ENCODE data around the gene MAP2K2. TPM values are rescaled to one million over a fixed set of nuclear protein-coding genes. Genes with fewer than 3 reads are reported as not detected.

Gene MAP2K2
- total RNA-seq, 1 donor from 2014 or later, result 155 TPM

DNA sequence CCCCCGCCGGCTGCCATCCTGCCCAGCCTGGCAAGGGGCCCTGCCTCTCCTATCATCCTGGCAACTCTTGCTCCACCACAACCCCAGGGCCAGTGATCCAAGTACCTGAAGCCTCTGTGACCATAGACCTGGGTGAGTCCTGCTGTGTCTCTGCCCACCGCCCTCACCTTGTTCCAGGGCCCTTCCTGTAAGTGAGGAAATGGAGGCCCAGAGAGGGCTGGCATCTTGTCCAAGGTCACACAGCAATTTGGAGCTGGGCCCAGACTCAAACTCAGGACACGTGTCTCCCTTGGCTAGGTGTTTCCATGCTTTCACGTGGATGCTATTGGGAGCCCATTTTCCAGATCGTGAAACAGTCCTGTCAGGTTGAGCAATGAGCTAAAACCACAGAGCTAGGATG is 33.2 kb upstream of the MAP2K2 start:
- no peaks in the 10 kb centered on the region for H3K36me3 ChIP-seq
- TF ChIP-seq, protein P1, sequence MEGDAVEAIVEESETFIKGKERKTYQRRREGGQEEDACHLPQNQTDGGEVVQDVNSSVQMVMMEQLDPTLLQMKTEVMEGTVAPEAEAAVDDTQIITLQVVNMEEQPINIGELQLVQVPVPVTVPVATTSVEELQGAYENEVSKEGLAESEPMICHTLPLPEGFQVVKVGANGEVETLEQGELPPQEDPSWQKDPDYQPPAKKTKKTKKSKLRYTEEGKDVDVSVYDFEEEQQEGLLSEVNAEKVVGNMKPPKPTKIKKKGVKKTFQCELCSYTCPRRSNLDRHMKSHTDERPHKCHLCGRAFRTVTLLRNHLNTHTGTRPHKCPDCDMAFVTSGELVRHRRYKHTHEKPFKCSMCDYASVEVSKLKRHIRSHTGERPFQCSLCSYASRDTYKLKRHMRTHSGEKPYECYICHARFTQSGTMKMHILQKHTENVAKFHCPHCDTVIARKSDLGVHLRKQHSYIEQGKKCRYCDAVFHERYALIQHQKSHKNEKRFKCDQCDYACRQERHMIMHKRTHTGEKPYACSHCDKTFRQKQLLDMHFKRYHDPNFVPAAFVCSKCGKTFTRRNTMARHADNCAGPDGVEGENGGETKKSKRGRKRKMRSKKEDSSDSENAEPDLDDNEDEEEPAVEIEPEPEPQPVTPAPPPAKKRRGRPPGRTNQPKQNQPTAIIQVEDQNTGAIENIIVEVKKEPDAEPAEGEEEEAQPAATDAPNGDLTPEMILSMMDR (IDR thresholded peaks at IDR 0.05), result no peak
- H3K4me3 ChIP-seq, result no peak overlapping the region
- H3K9me3 ChIP-seq, result no peaks in the 10 kb centered on the region
- DNase-seq (ENCODE audit: low spot score in 2 of 2), result no peak
- no peak overlapping the region for H3K27ac ChIP-seq
- H3K4me1 ChIP-seq, result no peaks in the 10 kb centered on the region
- intact Hi-C loops (cut with DNase I), result no loop called here
- no peaks in the 10 kb centered on the region for H3K27me3 ChIP-seq

DNA sequence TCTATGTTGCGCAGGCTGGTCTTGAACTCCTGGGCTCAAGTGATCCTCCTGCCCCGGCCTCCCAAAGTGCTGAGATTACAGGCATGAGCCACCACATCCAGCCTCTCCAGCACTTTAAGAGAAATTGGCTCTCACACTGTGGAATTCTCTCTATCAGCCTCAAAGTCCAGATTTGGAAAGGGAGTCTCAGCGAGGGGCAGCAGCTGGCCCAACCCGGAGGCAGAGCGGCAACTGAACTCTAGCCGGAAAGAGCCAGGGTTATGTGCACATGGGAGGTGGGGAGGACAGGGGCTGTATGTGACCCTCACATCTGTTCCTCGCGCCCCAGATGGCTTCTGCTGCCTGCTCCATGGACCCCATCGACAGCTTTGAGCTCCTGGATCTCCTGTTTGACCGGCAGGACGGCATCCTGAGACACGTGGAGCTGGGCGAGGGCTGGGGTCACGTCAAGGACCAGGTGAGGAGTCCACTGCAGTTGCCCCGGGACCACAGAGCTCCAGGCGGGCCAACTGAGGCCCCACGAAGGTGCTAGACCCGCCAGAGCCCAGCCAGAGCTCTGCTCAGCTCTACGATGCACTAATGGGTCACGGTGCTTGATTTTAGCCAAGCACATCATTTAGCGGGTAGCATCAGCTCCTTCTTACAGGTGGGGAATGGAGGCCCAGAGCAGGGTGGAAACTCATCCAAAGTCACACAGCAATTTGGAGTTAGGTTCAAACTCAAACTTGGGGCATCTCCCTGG is 30.8 kb upstream of the MAP2K2 start:
- H3K4me3 ChIP-seq, result no peak overlapping the region
- intact Hi-C loops (cut with DNase I), result no loop called here
- no peak for DNase-seq (ENCODE audit: low spot score in 2 of 2)
- TF ChIP-seq, protein P1 (IDR thresholded peaks at IDR 0.05), result no peak
- no peaks in the 10 kb centered on the region for H3K4me1 ChIP-seq
- no peak overlapping the region for H3K27ac ChIP-seq
- no peaks in the 10 kb centered on the region for H3K9me3 ChIP-seq
- H3K36me3 ChIP-seq, result no peaks in the 10 kb centered on the region
- no peaks in the 10 kb centered on the region for H3K27me3 ChIP-seq

DNA sequence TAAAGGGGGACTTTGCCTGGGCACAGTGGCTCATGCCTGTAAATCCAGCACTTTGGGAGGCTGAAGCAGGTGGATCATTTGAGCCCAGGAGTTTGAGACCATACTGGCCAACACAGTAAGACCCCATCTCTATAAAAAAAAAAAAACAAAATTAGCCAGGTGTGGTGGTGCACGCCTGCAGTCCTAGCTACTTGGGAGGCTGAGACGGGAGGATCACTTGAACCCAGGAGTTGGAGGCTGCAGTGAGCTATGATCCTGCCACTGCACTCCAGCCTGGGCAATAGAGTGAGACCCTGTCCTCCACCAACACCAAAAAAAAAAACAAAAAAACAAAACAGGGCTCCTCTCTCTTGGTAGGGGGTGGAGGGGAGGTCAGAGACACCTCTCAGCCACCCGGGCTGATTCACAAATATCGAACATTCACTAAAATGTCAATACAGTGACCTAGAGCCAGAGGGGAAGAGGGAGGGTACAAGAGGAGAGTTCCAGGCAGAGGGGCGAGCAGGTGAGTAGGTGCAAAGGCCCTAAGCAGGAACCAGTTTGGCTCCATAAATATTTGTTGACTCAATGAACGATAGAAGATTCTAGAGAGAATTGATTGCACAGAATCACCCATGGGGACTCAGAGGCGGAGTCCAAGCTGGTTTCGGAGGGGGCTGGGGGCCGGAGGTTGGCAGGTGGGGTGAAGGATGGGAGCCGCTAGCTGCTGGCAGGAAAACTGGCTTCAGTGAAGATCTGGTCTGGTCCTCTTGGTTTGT is 28.5 kb upstream of the MAP2K2 start:
- H3K4me1 ChIP-seq, result no peaks in the 10 kb centered on the region
- intact Hi-C loops (cut with DNase I), result no loop called here
- H3K27me3 ChIP-seq, result no peaks in the 10 kb centered on the region
- no peaks in the 10 kb centered on the region for H3K36me3 ChIP-seq
- no peak overlapping the region for H3K27ac ChIP-seq
- TF ChIP-seq, protein P1 (IDR thresholded peaks at IDR 0.05), result no peak
- DNase-seq (ENCODE audit: low spot score in 2 of 2), result no peak
- H3K4me3 ChIP-seq, result no peak overlapping the region
- H3K9me3 ChIP-seq, result no peaks in the 10 kb centered on the region

DNA sequence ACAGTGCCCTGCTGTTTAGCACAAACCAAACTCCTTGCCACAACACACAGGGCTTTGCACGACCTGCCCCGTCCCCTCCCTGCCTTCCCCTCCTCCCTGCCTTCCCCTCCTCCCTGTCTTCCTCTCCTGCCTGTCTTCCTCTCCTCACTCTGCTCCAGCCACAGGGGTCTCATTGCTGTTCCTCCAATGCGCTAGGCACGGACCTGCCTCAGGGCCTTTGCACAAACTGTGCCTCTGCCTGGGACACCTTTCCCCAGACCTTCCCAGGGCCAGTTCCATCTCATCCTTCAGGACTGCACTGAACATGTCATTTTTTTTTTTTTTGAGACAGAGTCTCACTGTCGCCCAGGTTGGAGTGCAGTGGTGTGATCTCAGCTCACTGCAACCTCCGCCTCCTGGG is 27.7 kb upstream of the MAP2K2 start:
- intact Hi-C loops (cut with DNase I), result no loop called here

DNA sequence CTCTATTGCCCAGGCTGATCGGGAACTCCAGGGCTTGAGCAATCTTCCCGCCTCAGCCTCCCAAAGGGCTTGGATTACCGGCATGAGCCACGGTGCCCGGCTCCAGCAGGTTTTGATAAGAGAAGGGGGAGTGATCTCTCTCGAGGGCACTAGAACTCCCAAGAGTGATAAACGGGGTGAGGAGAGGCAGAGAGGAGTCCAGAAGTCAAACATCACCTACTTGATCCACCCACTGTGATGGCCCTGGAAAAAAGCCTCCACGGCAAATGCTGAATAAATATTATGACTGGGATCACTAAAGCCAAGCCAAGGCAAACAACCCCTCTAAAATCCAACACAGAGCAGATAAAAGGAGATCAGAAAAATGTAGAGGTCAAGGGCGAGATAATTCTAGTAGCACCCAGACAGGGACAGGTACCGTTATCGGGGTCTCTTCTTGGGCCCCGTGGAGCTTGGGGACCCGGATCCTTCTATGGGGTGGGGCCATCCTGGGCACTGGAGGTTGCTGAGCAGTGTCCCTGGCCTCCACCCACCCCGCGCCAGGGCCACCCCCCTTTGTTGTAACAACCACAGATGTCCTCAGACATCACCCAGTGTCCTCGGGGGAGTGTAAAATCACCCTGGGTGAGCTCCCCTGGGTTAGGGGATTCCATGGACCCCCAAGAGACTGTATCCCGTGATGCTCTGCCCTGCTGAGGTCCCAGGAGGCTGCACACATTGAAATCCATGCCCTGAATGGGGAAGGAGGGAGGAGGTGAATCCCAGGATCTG is 25.8 kb upstream of the MAP2K2 start:
- TF ChIP-seq, protein P1 (IDR thresholded peaks at IDR 0.05), result no peak
- H3K27me3 ChIP-seq, result no peaks in the 10 kb centered on the region
- H3K4me1 ChIP-seq, result no peaks in the 10 kb centered on the region
- H3K27ac ChIP-seq, result no peak overlapping the region
- H3K4me3 ChIP-seq, result no peak overlapping the region
- no peaks in the 10 kb centered on the region for H3K9me3 ChIP-seq
- no peak for DNase-seq (ENCODE audit: low spot score in 2 of 2)
- intact Hi-C loops (cut with DNase I), result loop anchor here (10.0 kb wide), 1 partner anchor 55 kb away; no protein-coding TSS in a partner anchor
- H3K36me3 ChIP-seq, result no peaks in the 10 kb centered on the region

More for the DNA sequence above, 27.7 kb upstream of the MAP2K2 start:
- Histone ChIP-seq H3K27ac (no peak overlapping the region), H3K4me3 (no peak overlapping the region), H3K27me3 (no peaks in the 10 kb centered on the region), H3K9me3 (no peaks in the 10 kb centered on the region), H3K4me1 (no peaks in the 10 kb centered on the region), H3K36me3 (no peaks in the 10 kb centered on the region)
- TF ChIP-seq, protein P1 (IDR thresholded peaks at IDR 0.05), result no peak
- DNase-seq (ENCODE audit: low spot score in 2 of 2), result no peak
